RWPE1 (cell line): Measurements from ENCODE around the gene NKX6-2.

Source experiments
- CTCF ChIA-PET: fragments of 350-600 bp; sonication (Branson Sonifier 250); formaldehyde crosslinking; extraction: SDS; loops from one replicate; lab custom pipeline; 2021; lab: Yijun Ruan, JAX
- POLR2A ChIA-PET: fragments of 400-600 bp; formaldehyde crosslinking; extraction: SDS; loops from one replicate; lab custom pipeline; 2020; ENCODE audit warnings: antibody characterized with exemption; ENCODE audit not compliant: low non-redundant PET; lab: Yijun Ruan, JAX
- DNase-seq: peaks from one replicate; pipeline ENCODE4 v3.0.0; 2012; ENCODE audit warnings: low spot score
- H3K27ac ChIP-seq: fragments of 450-650 bp; 2 replicates; pipeline ENCODE4 v1.5.1; 2017
- TF ChIP-seq, protein P1 (sequence below): fragments of 450-650 bp; conservative IDR thresholded peaks from 2 replicates; pipeline ENCODE4 v1.5.1; 2017; ENCODE audit warnings: low read depth, mild to moderate bottlenecking

Gene NKX6-2

DNA sequence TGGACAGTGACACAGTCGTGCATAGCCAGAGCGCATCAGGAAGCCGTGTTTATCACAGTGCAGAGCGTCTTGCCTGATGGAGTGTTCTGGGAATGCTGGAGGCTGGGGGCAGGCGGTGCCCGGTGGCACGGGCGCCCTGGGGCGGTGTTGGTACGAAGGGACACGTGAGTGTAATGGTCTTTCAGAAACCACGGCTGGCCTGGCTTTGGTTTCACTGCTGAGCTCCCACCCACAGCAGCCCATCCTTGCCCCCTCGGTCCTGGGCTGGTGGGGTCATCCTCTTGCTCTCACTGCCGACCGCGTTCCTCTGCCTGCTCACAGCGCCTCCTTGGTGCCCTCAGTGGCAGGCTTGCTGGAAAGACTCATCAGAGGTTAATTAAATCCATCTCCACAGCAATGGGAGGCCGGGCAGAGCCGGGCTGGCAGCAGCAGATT is 50.6 kb downstream of the NKX6-2 start:
- CTCF ChIA-PET, result interaction anchor here (0.6 kb wide), 1 partner anchor 81 kb away, joined by 3 read pairs; no protein-coding TSS in a partner anchor
- DNase-seq, result no peak
- no peak overlapping the region for H3K27ac ChIP-seq
- TF ChIP-seq, protein P1, sequence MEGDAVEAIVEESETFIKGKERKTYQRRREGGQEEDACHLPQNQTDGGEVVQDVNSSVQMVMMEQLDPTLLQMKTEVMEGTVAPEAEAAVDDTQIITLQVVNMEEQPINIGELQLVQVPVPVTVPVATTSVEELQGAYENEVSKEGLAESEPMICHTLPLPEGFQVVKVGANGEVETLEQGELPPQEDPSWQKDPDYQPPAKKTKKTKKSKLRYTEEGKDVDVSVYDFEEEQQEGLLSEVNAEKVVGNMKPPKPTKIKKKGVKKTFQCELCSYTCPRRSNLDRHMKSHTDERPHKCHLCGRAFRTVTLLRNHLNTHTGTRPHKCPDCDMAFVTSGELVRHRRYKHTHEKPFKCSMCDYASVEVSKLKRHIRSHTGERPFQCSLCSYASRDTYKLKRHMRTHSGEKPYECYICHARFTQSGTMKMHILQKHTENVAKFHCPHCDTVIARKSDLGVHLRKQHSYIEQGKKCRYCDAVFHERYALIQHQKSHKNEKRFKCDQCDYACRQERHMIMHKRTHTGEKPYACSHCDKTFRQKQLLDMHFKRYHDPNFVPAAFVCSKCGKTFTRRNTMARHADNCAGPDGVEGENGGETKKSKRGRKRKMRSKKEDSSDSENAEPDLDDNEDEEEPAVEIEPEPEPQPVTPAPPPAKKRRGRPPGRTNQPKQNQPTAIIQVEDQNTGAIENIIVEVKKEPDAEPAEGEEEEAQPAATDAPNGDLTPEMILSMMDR, result no peak
- POLR2A ChIA-PET, result no interaction called here

DNA sequence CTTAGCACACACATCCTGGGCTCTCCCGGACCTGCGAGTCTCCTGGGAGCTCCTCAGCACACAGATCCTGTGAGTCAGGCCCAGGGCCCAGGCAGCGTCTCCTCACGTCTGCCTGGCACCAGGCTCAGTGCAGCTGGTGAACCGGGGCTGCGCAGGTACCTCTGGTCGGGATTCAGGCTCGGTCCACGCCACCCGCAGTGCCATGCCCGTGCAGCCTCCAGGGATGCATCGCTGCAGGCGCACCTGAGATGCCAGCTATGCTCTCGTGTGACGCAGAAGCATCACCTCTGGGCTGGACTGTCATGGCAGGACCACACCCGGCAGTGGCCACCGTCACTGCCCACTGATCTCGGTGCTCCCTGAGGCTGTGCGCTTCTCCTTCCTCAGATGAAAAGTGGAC is 52.0 kb downstream of the NKX6-2 start:
- TF ChIP-seq, protein P1, result no peak
- CTCF ChIA-PET, result interaction anchor here (0.6 to 0.7 kb wide), 2 partner anchors 8 to 388 kb away, joined by 4 read pairs; no protein-coding TSS in a partner anchor
- POLR2A ChIA-PET, result no interaction called here
- no peak overlapping the region for H3K27ac ChIP-seq
- DNase-seq, result no peak
